HepG2 (cell line): Measurements from ENCODE around the gene STX2. TPM values are rescaled to one million over a fixed set of nuclear protein-coding genes. Genes with fewer than 3 reads are reported as not detected.

Experiments
- ATAC-seq: fragments of 200-7000 bp; cut with Tn5 transposase; 3 replicates; pipeline ENCODE4 v1.9.1; 2020; ENCODE audit warnings: mild to moderate bottlenecking, moderate library complexity
- BruUV-seq: library from RNA; stranded (reverse); fragments of 400-500 nt; replicated peaks from 2 replicates; lab custom pipeline; 2021; lab: Mats Ljungman, UMichigan
- CTCF ChIA-PET: fragments of 300-600 bp; formaldehyde crosslinking; extraction: SDS; loops from one replicate; lab custom pipeline; 2021; ENCODE audit warnings: low total read pairs, inconsistent platforms, low intra/inter-chr PET ratio; lab: Yijun Ruan, JAX
- POLR2A ChIA-PET: fragments of 350-600 bp; sonication (Branson Sonifier 250); formaldehyde crosslinking; loops from one replicate; lab custom pipeline; 2020; ENCODE audit warnings: antibody characterized with exemption, inconsistent platforms; lab: Yijun Ruan, JAX
- DNase-seq: peaks from one replicate; pipeline ENCODE4 v3.0.0-alpha.2; 2015; ENCODE audit warnings: low spot score
- FAIRE-seq: peaks from 3 replicates; lab custom pipeline; 2011; peaks lifted over from hg19 to GRCh38; lab: Jason Lieb, UNC
- H2AFZ ChIP-seq: one replicate; pipeline ENCODE4 v1.6.1; 2011; ENCODE audit warnings: low read length, inconsistent platforms
- H3K27ac ChIP-seq: fragments of 300-600 bp; 3 replicates; pipeline ENCODE4 v1.8.0; 2011; ENCODE audit warnings: mixed run types, mild to moderate bottlenecking, mixed read lengths, low read length, inconsistent platforms; ENCODE audit not compliant: insufficient read depth; ENCODE audit errors: extremely low read length
- H3K27me3 ChIP-seq, 2 experiments: fragments of 200-600 bp in 1 of 2; 2 replicates in 1 of 2; 3 replicates in 1 of 2; pipeline versions ENCODE4 v1.6.0 to v1.8.0; 2011; ENCODE audit warnings: low read length in 2 of 2, mild to moderate bottlenecking in 2 of 2, moderate library complexity in 2 of 2, inconsistent platforms in 1 of 2; ENCODE audit not compliant: insufficient read depth in 2 of 2, control insufficient read depth in 1 of 2
- H3K36me3 ChIP-seq, 2 experiments: fragments of 200-600 bp in 1 of 2; replicated peaks in 1 of 2; 2 replicates in 1 of 2; 3 replicates in 1 of 2; pipeline versions ENCODE4 v1.5.1 to v1.8.0; 2011; ENCODE audit warnings: low read length in 2 of 2, inconsistent platforms in 1 of 2; ENCODE audit not compliant: insufficient read depth in 2 of 2, control insufficient read depth in 1 of 2
- H3K4me1 ChIP-seq: 2 replicates; pipeline ENCODE4 v1.5.1; 2012; ENCODE audit warnings: low read length, inconsistent platforms; ENCODE audit not compliant: insufficient read depth
- H3K4me2 ChIP-seq: 2 replicates; pipeline ENCODE4 v1.6.0; 2011; ENCODE audit warnings: low read depth, low read length, inconsistent platforms
- H3K4me3 ChIP-seq, 3 experiments: fragments of 200-600 bp in 1 of 3; sonication (generic), shearing (Covaris generic) in 1 of 3; replicated peaks in 1 of 3; 2 replicates each; pipeline ENCODE4 v1.5.1; 2011 to 2016; ENCODE audit warnings: low read length in 3 of 3, inconsistent platforms in 2 of 3, low read depth in 2 of 3, mild to moderate bottlenecking in 2 of 3, control low read depth in 1 of 3, mixed read lengths in 1 of 3; ENCODE audit not compliant: insufficient read depth in 1 of 3
- H3K79me2 ChIP-seq: one replicate; pipeline ENCODE4 v1.6.1; 2011; ENCODE audit warnings: low read length, inconsistent platforms; ENCODE audit not compliant: insufficient read depth
- H3K9ac ChIP-seq: 2 replicates; pipeline ENCODE4 v1.6.0; 2011; ENCODE audit warnings: mild to moderate bottlenecking, low read depth, low read length, inconsistent platforms; ENCODE audit not compliant: insufficient read depth
- H3K9me3 ChIP-seq: 2 replicates; pipeline ENCODE4 v1.5.1; 2012; ENCODE audit warnings: mild to moderate bottlenecking, low read length
- H4K20me1 ChIP-seq: 2 replicates; pipeline ENCODE4 v1.6.0; 2011; ENCODE audit warnings: inconsistent platforms, mild to moderate bottlenecking, low read length, moderate library complexity; ENCODE audit not compliant: insufficient read depth
- ATAD3A ChIP-seq: sonication (generic); formaldehyde crosslinking; IDR thresholded peaks from 2 replicates; pipeline ENCODE4 v1.4.0; 2020; ENCODE audit warnings: missing genetic modification reagents
- ATF2 ChIP-seq: sonication (generic); formaldehyde crosslinking; IDR thresholded peaks from 2 replicates; pipeline ENCODE4 v1.4.0; 2020; ENCODE audit warnings: missing genetic modification reagents
- HMGA1 ChIP-seq: sonication (generic); formaldehyde crosslinking; conservative IDR thresholded peaks from 2 replicates; pipeline ENCODE4 v1.4.0; 2020; ENCODE audit warnings: missing genetic modification reagents
- KLF13 ChIP-seq: sonication (generic); formaldehyde crosslinking; IDR thresholded peaks from 2 replicates; pipeline ENCODE4 v1.4.0; 2020; ENCODE audit warnings: mild to moderate bottlenecking, missing genetic modification reagents
- MATR3 ChIP-seq: sonication (generic); formaldehyde crosslinking; IDR thresholded peaks from 2 replicates; pipeline ENCODE4 v1.4.0; 2020; ENCODE audit warnings: missing genetic modification reagents
- MEF2D ChIP-seq: sonication (generic); formaldehyde crosslinking; IDR thresholded peaks from 2 replicates; pipeline ENCODE4 v1.5.1; 2020; ENCODE audit warnings: mild to moderate bottlenecking, missing genetic modification reagents
- REPIN1 ChIP-seq: sonication (generic); formaldehyde crosslinking; IDR thresholded peaks from 2 replicates; pipeline ENCODE4 v1.8.0; 2022; ENCODE audit warnings: missing genetic modification reagents, low read depth, mild to moderate bottlenecking, borderline replicate concordance
- SP2 ChIP-seq: sonication (generic); formaldehyde crosslinking; IDR thresholded peaks from 2 replicates; pipeline ENCODE4 v1.5.1; 2020; ENCODE audit warnings: mild to moderate bottlenecking, missing genetic modification reagents
- TSC22D2 ChIP-seq: sonication (generic); formaldehyde crosslinking; IDR thresholded peaks from 2 replicates; pipeline ENCODE4 v1.5.1; 2020; ENCODE audit warnings: missing genetic modification reagents, mild to moderate bottlenecking, borderline replicate concordance
- ZBTB25 ChIP-seq: IDR thresholded peaks from 2 replicates; pipeline ENCODE4 v1.6.1; 2018; ENCODE audit warnings: missing genetic modification reagents
- ZBTB33 ChIP-seq: sonication (generic); formaldehyde crosslinking; IDR thresholded peaks from 2 replicates; pipeline ENCODE4 v1.4.0; 2020; ENCODE audit warnings: missing genetic modification reagents
- ZNF121 ChIP-seq: sonication (generic); formaldehyde crosslinking; IDR thresholded peaks from 2 replicates; pipeline ENCODE4 v1.5.0; 2020; ENCODE audit warnings: mild to moderate bottlenecking, missing genetic modification reagents
- ZNF274 ChIP-seq: sonication (generic); formaldehyde crosslinking; IDR thresholded peaks from 2 replicates; pipeline ENCODE4 v1.5.1; 2020; ENCODE audit warnings: mild to moderate bottlenecking, missing genetic modification reagents
- ZNF431 ChIP-seq: sonication (generic); formaldehyde crosslinking; IDR thresholded peaks from 2 replicates; pipeline ENCODE4 v1.9.0; 2022; ENCODE audit warnings: missing genetic modification reagents, low read depth, mild to moderate bottlenecking, borderline replicate concordance
- WGBS: methylation state at CpG from one replicate; pipeline ENCODE4 v1.1.6; 2017; ENCODE audit warnings: low lambda C conversion rate; 5-methylcytosine and 5-hydroxymethylcytosine counted together
- in situ Hi-C: cut with HindIII; loops from 2 replicates; pipeline ENCODE4 v1.10.0; 2017; ENCODE audit warnings: low pct_unique_long_range_greater_than_20kb; ENCODE audit not compliant: extremely low pct_ligation_motif_present
- intact Hi-C: fragments of 100-400 bp; cut with micrococcal nuclease; formaldehyde crosslinking; loops from one replicate; pipeline ENCODE4 v1.10.0; 2022; ENCODE audit not compliant: unreplicated experiment
- polyA plus RNA-seq, 8 experiments: library from polyadenylated mRNA; depleted of rRNA in 3 of 8; stranded (reverse) in 7 of 8; unstranded in 1 of 8; fragments of >200 nt; fragmentation: Illumina TruSeq in 4 of 8; extraction: Trizol in 4 of 8; gene quantifications; 2 replicates each; pipeline versions ENCODE4 v1.2.1 to v1.2.3, GENCODE V29; 2011 to 2016; ENCODE audit warnings: low read depth in 4 of 8, missing spikeins in 1 of 8, mixed read lengths in 1 of 8; ENCODE audit not compliant: insufficient read depth in 1 of 8
- total RNA-seq, 5 experiments: library from RNA; depleted of rRNA; stranded (reverse); fragments of >200 nt; fragmentation: Illumina TruSeq; extraction: Trizol; gene quantifications; 2 replicates each; pipeline ENCODE4 v1.2.3, GENCODE V29; 2016; ENCODE audit warnings: low read depth in 1 of 5
- TF ChIP-seq, protein P1 (sequence below): sonication (generic); formaldehyde crosslinking; IDR thresholded peaks from 2 replicates; pipeline ENCODE4 v1.9.0; 2021; ENCODE audit warnings: missing genetic modification reagents, borderline replicate concordance
- TF ChIP-seq, protein P2 (sequence below): sonication (generic); formaldehyde crosslinking; IDR thresholded peaks from 2 replicates; pipeline ENCODE4 v1.8.0; 2022; ENCODE audit warnings: mild to moderate bottlenecking, missing genetic modification reagents; ENCODE audit not compliant: insufficient replicate concordance

The STX2 gene
- total and polyA plus RNA-seq, 2 of the 13 experiments (the other 11 are each of a cell fraction or from before 2014, with no cell fraction given), result 13.4 to 25.1 TPM

DNA sequence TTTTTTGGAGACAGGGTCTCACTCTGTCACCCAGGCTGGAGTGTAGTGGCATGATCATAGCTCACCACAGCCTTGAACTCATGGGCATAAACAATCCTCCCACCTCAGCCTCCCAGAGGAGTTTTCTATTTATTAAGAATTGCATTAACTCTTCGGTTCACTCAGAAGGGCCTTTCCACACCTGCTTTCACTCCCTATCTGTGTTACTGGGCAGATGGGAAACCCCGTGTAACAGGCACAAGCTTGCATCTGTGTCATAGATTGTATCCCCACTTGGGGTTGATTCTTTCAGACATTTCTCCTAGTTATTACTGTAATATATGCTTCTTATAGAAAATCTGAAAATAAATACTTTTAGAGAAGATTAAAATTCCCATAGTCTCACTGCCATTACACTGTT lies 38.7 kb downstream of the STX2 start (continued):
- no peak for TF ChIP-seq ZNF121 (CRISPR knock-in tag)
- no peak for TF ChIP-seq SP2
- TF ChIP-seq TSC22D2, result no peak
- no peak for TF ChIP-seq KLF13 (CRISPR knock-in tag)
- no peak for TF ChIP-seq ZBTB25 (CRISPR knock-in tag)
- TF ChIP-seq, all 625 proteins: peak for 0

- no peak overlapping the region for H3K4me2 ChIP-seq
- no TSS peak for BruUV-seq
- ChIA-PET CTCF (no interaction called here), POLR2A (no interaction called here)
- ATAC-seq (no peak), FAIRE-seq (no peak), DNase-seq (no peak)
- in situ Hi-C loops, result no loop called here
- H3K27ac ChIP-seq, result no peak overlapping the region
- H3K4me3 ChIP-seq, result no peak overlapping the region
- H2AFZ ChIP-seq, result no peak overlapping the region
- WGBS, result 93% methylated on average over 4 of the region's 4 CpGs
- peaks cover 6% of the 10 kb centered on the region for H3K4me1 ChIP-seq
- H4K20me1 ChIP-seq, result no peaks in the 10 kb centered on the region
- no peaks in the 10 kb centered on the region for H3K79me2 ChIP-seq
- H3K27me3 ChIP-seq, result no peaks in the 10 kb centered on the region
- no peak overlapping the region for H3K9ac ChIP-seq
- H3K36me3 ChIP-seq, result peaks cover 11 to 53% of the 10 kb centered on the region in 2 experiments
- intact Hi-C loops, result no loop called here
- H3K9me3 ChIP-seq, result no peaks in the 10 kb centered on the region
- no peak for TF ChIP-seq ZNF274 (CRISPR knock-in tag)
- TF ChIP-seq ATF2, result no peak
- TF ChIP-seq ZNF431 (CRISPR knock-in tag), result no peak
- no peak for TF ChIP-seq ATAD3A (CRISPR knock-in tag)
- TF ChIP-seq, protein P1, sequence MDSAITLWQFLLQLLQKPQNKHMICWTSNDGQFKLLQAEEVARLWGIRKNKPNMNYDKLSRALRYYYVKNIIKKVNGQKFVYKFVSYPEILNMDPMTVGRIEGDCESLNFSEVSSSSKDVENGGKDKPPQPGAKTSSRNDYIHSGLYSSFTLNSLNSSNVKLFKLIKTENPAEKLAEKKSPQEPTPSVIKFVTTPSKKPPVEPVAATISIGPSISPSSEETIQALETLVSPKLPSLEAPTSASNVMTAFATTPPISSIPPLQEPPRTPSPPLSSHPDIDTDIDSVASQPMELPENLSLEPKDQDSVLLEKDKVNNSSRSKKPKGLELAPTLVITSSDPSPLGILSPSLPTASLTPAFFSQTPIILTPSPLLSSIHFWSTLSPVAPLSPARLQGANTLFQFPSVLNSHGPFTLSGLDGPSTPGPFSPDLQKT (CRISPR knock-in tag), result no peak
- TF ChIP-seq, protein P2, sequence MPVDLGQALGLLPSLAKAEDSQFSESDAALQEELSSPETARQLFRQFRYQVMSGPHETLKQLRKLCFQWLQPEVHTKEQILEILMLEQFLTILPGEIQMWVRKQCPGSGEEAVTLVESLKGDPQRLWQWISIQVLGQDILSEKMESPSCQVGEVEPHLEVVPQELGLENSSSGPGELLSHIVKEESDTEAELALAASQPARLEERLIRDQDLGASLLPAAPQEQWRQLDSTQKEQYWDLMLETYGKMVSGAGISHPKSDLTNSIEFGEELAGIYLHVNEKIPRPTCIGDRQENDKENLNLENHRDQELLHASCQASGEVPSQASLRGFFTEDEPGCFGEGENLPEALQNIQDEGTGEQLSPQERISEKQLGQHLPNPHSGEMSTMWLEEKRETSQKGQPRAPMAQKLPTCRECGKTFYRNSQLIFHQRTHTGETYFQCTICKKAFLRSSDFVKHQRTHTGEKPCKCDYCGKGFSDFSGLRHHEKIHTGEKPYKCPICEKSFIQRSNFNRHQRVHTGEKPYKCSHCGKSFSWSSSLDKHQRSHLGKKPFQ (CRISPR knock-in tag), result no peak
- TF ChIP-seq ZBTB33 (CRISPR knock-in tag), result no peak
- TF ChIP-seq HMGA1 (CRISPR knock-in tag), result no peak
- TF ChIP-seq MEF2D (CRISPR knock-in tag), result no peak
- TF ChIP-seq MATR3 (CRISPR knock-in tag), result no peak
- no peak for TF ChIP-seq REPIN1 (CRISPR knock-in tag)
Measured at GRCh38 chr12:130799051-130799450, 40.0 kb downstream of the STX2 start.
